ENCODE data around the gene CDH23.

CDH23 gene

GRCh38 chr10:71715026-71715425 is 318.3 kb downstream of the CDH23 start:
- no peak for DNase-seq

DNA sequence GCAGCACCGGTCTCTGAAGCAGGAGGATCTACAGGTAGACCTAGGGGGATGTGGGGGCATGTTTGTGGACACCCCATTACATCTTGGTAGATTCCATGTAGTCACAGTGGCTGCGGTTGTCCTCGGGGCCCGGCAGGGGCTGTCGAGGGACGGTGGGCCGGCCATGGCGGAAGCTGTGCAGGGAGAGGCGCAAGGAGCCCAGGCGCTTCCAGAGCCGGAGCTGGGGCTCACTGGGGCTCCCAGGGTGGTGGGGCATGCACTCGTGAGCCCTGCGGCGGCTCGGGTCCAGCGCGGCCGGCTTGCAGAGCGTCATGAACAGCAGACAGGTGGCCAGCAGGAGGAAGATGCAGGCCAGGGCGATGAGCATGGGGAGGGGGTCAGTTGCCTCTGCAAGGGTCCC is 319.1 kb downstream of the CDH23 start:
- DNase-seq = no peak

DNA sequence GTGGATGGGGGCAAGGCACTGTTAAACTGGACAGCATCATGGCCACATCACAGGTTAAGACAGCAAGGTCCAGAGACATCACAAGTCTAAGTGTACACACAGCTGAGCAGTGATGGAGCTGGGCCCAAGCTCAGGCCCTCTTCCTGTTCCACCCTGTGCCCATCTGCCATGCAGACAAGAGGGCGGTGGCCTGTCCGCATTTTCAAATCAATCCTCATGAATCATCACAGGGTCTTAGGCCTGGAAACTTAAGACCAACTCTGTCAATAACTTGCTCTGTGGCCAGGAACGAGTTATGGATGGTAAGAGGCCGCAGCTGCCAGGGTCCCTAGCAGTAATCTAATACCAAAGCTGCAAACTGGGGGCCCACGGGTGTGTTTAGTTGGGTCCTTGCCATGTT is 319.7 kb downstream of the CDH23 start:
- DNase-seq = no peak

DNA sequence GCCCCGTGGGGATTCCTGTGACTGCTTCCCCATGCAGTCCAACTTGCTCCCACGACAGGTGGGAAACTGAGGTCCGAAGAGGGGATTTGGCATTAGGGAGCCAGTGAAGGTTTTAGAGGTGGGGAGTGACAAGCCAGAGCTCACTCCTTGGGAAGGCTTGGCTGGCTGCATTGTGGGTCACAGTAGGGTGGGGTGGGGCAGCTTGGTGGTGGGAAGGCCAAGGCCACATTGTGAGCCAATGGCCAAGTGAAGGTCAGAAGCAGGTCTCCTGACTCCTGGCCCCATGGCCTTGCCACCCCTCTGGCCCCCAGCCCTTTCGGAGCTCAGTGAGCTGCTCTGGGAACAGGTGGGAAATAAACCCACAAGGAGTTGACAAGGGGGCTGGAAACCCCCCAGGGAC is 320.3 kb downstream of the CDH23 start:
- DNase-seq = no peak

GRCh38 chr10:71717551-71717951 is 320.8 kb downstream of the CDH23 start:
- no peak for DNase-seq

DNA sequence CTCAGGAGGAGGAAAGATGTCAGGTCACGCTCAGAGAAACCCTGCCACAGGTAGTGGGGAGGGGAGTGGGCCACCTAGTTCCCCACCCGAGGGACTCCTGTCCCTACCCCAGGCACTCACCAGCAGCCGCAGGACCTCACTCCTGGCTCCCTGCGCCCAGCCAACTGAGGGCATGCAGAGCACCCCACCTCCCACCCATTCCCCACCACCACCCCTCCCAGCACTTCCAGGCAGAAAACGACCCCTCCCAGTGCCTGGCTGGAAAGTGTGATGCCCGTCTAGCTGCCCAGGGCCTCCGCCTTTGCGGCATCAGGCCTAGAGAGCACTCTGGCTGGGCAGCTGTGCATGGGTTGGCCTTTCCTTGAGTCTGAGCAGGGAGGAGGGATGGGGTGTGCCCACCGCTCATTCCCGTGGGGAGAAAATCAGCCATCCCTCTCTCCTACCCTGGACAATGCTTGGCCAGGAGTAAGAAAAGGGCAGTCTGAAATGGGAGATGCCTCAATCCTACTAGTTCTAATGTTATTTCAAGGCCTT is 321.5 kb downstream of the CDH23 start:
- no peak for DNase-seq

DNA sequence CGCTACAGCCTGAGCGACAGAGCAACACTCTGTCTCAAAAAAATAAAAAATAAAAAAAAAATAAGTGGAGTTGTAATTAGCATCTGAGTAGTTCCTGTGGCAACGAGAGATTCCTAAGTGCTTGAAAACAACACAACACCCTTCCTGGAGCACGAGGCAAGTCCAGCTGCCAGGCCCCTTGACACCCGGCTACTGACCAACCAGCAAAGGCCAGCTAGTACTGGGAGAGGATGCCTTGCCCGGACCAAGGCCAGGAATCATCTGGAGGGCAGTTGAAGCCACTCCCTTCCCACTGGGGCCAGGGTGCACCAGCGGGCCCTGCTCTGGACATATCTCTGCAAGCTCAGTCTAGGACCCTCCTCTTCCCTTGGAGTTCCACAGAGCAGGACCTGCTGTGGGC is 322.3 kb downstream of the CDH23 start:
- DNase-seq = no peak

DNA sequence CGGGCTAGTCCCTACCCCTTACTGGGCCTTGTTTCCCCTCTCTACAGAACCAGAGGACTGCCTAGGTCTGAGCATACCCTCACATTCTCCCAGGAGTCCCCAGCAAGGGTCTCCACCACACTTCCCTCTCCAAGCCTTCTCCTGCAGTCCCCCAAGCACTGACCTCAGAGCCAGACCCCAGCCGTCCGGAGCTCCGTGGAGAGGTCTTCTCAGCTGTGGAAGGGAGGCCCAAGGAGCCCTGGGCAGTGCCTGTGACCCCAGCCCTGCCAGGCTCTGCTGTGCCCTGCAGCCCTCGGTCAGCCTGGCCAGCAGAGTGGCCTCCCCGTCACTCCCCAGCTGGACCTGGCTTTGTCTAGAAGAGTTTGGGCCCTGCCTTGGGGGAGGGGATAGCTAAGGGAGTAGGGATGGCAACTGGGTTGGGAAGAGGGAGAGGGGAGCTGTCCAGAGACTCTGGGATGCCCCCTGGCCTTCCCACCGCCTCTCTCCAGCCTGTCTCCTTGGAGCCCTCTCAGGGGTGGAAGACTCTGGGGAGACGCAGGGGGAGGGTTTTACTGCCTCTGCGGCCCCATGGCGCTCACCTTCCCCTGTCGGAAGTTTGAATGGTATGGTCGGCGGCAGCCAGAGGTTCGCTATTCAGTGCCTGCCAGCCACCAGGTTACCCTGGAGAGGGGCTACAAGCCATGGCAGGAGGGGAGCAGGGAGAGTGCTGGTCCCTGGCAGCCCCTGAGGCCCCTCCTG is 322.9 kb downstream of the CDH23 start, which contains the start of gene C10orf105:
Gene C10orf105, minus strand, starts transcription at position 315 of the 738 bp plus-strand sequence. CDS start 3,441 bp downstream, outside the sequence.
- DNase-seq = no peak

- DNase-seq = no peak
Observed at GRCh38 chr10:71720288-71720687, 323.6 kb downstream of the CDH23 start.

DNA sequence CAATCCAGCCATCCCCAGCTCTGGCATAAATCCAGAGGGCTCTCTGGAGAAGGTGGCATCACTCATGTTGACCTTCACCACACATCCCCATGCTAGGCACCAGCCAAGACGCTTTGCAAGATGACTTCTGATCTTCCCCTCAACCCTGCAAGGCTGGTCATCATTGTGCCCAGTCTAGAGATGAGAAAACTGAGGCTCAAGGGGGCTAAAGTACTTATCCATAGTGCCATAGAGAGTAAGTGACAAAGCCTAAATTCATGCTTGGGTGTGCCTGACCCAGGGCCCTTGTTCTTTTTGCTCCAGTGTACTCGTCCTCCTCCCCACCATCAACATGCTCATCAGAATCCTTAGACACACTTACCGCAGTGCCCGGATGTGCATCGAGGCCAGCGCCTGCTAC is 324.6 kb downstream of the CDH23 start:
- DNase-seq = no peak

GRCh38 chr10:71722849-71723248 is 326.1 kb downstream of the CDH23 start:
- DNase-seq = no peak

GRCh38 chr10:71723311-71723710 is 326.6 kb downstream of the CDH23 start:
- DNase-seq = no peak

GRCh38 chr10:71724539-71724938 is 327.8 kb downstream of the CDH23 start:
- DNase-seq = no peak

DNA sequence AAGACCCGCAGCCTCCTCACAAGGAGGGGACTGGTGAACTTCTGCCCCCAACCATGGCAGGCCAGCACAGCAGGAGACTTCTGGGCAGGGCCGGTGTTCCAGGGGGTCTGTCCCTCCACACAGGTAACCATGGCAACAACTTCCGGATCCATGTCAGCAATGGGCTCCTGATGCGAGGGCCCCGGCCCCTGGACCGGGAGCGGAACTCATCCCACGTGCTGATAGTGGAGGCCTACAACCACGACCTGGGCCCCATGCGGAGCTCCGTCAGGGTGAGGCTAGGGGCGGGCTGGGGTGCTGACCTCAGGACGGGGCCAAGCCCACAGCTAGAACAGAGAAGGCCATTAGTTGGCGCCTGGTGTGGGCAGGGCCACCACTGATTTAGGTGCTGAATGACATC is 328.5 kb downstream of the CDH23 start:
- DNase-seq = no peak

GRCh38 chr10:71725998-71726579 is 329.4 kb downstream of the CDH23 start:
- DNase-seq = peak; percentile 60

- DNase-seq = no peak
Observed at GRCh38 chr10:71726580-71727104, 329.9 kb downstream of the CDH23 start.

DNA sequence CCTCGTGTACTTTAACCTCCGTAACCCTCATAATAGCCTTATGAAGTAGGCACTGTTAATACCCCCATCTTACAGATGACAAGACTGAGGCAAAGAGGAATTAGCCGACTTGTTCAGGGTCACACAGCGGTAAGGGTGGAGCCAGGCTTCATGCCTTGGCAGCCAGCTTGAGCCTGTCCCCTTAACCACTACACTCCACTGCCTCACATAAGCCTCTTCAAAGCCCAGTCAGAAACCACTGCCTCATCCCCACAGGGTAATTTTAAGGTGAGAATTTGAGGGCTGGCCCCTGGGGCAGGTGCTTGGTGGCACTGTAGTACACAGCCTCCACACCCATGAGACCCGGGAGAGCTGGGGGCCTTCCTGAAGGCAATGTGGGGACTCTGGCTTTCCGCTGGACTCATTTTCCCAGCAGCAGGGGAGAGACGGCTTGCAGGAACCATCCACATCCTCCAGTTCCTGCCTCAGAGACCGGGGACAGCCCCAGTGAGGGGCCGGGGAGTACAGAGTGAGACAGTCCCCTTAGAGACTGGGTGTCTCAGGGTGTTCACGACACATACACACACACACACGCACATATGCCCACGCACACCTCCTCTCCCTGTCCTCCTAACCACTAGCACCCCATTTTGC is 330.5 kb downstream of the CDH23 start:
- no peak for DNase-seq

- DNase-seq = no peak
Observed at GRCh38 chr10:71727738-71728737, 331.3 kb downstream of the CDH23 start.

GRCh38 chr10:71729161-71729636 is 332.5 kb downstream of the CDH23 start:
- DNase-seq = no peak

DNA sequence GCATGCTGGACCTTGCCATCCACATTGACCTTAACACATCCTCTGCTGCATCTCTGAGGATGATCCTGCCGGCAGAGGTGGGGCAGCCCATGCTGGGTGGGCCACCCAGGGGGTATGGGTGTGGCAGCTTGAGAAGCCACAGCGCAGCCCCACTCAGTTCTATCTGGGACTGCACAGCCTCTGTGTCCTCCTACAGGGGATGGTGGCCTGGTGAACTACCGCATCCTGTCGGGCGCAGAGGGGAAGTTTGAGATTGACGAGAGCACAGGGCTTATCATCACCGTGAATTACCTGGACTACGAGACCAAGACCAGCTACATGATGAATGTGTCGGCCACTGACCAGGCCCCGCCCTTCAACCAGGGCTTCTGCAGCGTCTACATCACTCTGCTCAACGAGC is 335.1 kb downstream of the CDH23 start:
- no peak for DNase-seq

GRCh38 chr10:71734797-71735196 is 338.1 kb downstream of the CDH23 start:
- no peak for DNase-seq
